ENCODE results near the gene SIDT1. TPM values are rescaled to one million over a fixed set of nuclear protein-coding genes. Genes with fewer than 3 reads are reported as not detected.

SIDT1 gene

GRCh38 chr3:113664523-113665094 lies 132.3 kb downstream of the SIDT1 start:
- Histone ChIP-seq H3K4me3 (ENCODE audit: low read length) (no peak overlapping the region), H3K9ac (ENCODE audit: low read depth, low read length) (no peak overlapping the region), H3K9me3 (replicated peaks; ENCODE audit: low read length) (no peaks in the 10 kb centered on the region), H3K27me3 (ENCODE audit: control insufficient read depth, insufficient read depth, low read length) (no peaks in the 10 kb centered on the region), H3K36me3 (ENCODE audit: insufficient read depth, low read length) (peaks cover 11% of the 10 kb centered on the region), H3K4me1 (ENCODE audit: control insufficient read depth, insufficient read depth, low read length) (peaks cover 29% of the 10 kb centered on the region), H3K4me2 (ENCODE audit: low read length) (no peak overlapping the region)

GRCh38 chr3:113668015-113668414 lies 135.7 kb downstream of the SIDT1 start:
- peak overlapping the region; percentile 71 for H3K4me2 ChIP-seq (ENCODE audit: low read length)
- peaks cover 14% of the 10 kb centered on the region for H3K4me1 ChIP-seq (ENCODE audit: control insufficient read depth, insufficient read depth, low read length)
- H3K36me3 ChIP-seq (ENCODE audit: insufficient read depth, low read length): no peaks in the 10 kb centered on the region
- H3K9ac ChIP-seq (ENCODE audit: low read depth, low read length): no peak overlapping the region
- H3K27me3 ChIP-seq (ENCODE audit: control insufficient read depth, insufficient read depth, low read length): no peaks in the 10 kb centered on the region
- H3K9me3 ChIP-seq (replicated peaks; ENCODE audit: low read length): no peaks in the 10 kb centered on the region
- peak overlapping the region; percentile 54 for H3K4me3 ChIP-seq (ENCODE audit: low read length)

GRCh38 chr3:113673593-113673992 lies 141.2 kb downstream of the SIDT1 start:
- Histone ChIP-seq H3K4me3 (ENCODE audit: low read length) (no peak overlapping the region), H3K36me3 (ENCODE audit: insufficient read depth, low read length) (no peaks in the 10 kb centered on the region), H3K27me3 (ENCODE audit: control insufficient read depth, insufficient read depth, low read length) (no peaks in the 10 kb centered on the region), H3K9ac (ENCODE audit: low read depth, low read length) (no peak overlapping the region), H3K4me2 (ENCODE audit: low read length) (no peak overlapping the region), H3K9me3 (replicated peaks; ENCODE audit: low read length) (no peaks in the 10 kb centered on the region), H3K4me1 (ENCODE audit: control insufficient read depth, insufficient read depth, low read length) (peaks cover 5% of the 10 kb centered on the region)

GRCh38 chr3:113676261-113676660 lies 143.9 kb downstream of the SIDT1 start:
- Histone ChIP-seq H3K4me3 (ENCODE audit: low read length) (no peak overlapping the region), H3K27me3 (ENCODE audit: control insufficient read depth, insufficient read depth, low read length) (no peaks in the 10 kb centered on the region), H3K9me3 (replicated peaks; ENCODE audit: low read length) (no peaks in the 10 kb centered on the region), H3K4me1 (ENCODE audit: control insufficient read depth, insufficient read depth, low read length) (no peaks in the 10 kb centered on the region), H3K36me3 (ENCODE audit: insufficient read depth, low read length) (no peaks in the 10 kb centered on the region), H3K4me2 (ENCODE audit: low read length) (no peak overlapping the region), H3K9ac (ENCODE audit: low read depth, low read length) (no peak overlapping the region)

GRCh38 chr3:113677737-113678136 lies 145.4 kb downstream of the SIDT1 start:
- Histone ChIP-seq H3K36me3 (ENCODE audit: insufficient read depth, low read length) (no peaks in the 10 kb centered on the region), H3K4me3 (ENCODE audit: low read length) (no peak overlapping the region), H3K4me1 (ENCODE audit: control insufficient read depth, insufficient read depth, low read length) (no peaks in the 10 kb centered on the region), H3K4me2 (ENCODE audit: low read length) (no peak overlapping the region), H3K9me3 (replicated peaks; ENCODE audit: low read length) (no peaks in the 10 kb centered on the region), H3K9ac (ENCODE audit: low read depth, low read length) (no peak overlapping the region), H3K27me3 (ENCODE audit: control insufficient read depth, insufficient read depth, low read length) (no peaks in the 10 kb centered on the region)

- no peaks in the 10 kb centered on the region for H3K4me1 ChIP-seq (ENCODE audit: control insufficient read depth, insufficient read depth, low read length)
- no peak overlapping the region for H3K4me2 ChIP-seq (ENCODE audit: low read length)
- H3K9me3 ChIP-seq (replicated peaks; ENCODE audit: low read length): no peaks in the 10 kb centered on the region
- H3K36me3 ChIP-seq (ENCODE audit: insufficient read depth, low read length): no peaks in the 10 kb centered on the region
- H3K9ac ChIP-seq (ENCODE audit: low read depth, low read length): no peak overlapping the region
- H3K4me3 ChIP-seq (ENCODE audit: low read length): no peak overlapping the region
- H3K27me3 ChIP-seq (ENCODE audit: control insufficient read depth, insufficient read depth, low read length): no peaks in the 10 kb centered on the region
Measured at GRCh38 chr3:113678773-113679172, 146.4 kb downstream of the SIDT1 start.

Small RNAs within 50 kb of the gene (small RNA-seq; reads per million reads assigned to genes)
- gene MIR4446 (not detected), gene RN7SL767P (not detected)
